Stimulated activated CD8-positive, alpha-beta memory T cell treated with anti-CD3 and anti-CD28 coated beads, Interleukin-12 subunit alpha, Interleukin-12 subunit beta, amount 100 ng/mL, for 1 hour (primary cell): Measurements from ENCODE around the gene AK8.
"Not testable (repeated sequence)": the region's sequence is repeated elsewhere in the genome, so short reads cannot be mapped to it uniquely, and the experiment has no call there.

Experiments used
- DNase-seq: peaks from one replicate; pipeline ENCODE4 v3.0.0-alpha.2; 2020; ENCODE audit warnings: low read depth

Gene AK8

GRCh38 chr9:132742821-132743311 lies 135.2 kb downstream of the AK8 start:
- DNase-seq = no peak

- DNase-seq = no peak
These were observed 137.4 kb downstream of the AK8 start for GRCh38 chr9:132740526-132741309.

DNA sequence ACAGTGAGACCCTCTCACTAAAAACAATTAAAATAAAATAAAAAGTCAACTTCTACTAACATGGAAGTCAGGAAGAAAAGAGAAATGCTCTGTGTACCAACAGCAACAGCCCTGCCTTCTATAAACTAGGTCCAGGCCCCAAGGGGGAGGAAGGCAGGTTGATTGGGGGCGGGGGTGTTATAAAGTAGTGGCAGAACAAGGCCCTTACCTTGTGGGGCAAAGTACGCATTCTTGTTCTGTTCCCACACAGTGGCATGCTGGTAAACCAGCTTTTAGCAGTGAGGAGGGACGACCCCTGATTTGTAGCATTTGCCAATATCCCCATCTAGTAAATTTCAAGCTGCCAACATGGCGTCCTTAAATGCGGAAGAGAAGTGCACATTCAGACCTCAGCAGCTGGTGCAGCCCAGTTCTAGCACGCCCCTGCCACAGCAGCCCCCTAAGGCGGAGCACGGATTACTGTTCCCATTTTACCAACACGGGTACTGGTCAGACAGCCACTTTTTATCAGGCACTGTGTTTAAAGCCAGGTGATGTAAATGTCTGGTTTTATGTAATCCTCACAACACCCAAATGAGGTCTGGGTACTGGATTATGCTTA lies 138.3 kb downstream of the AK8 start:
- no peak for DNase-seq

DNA sequence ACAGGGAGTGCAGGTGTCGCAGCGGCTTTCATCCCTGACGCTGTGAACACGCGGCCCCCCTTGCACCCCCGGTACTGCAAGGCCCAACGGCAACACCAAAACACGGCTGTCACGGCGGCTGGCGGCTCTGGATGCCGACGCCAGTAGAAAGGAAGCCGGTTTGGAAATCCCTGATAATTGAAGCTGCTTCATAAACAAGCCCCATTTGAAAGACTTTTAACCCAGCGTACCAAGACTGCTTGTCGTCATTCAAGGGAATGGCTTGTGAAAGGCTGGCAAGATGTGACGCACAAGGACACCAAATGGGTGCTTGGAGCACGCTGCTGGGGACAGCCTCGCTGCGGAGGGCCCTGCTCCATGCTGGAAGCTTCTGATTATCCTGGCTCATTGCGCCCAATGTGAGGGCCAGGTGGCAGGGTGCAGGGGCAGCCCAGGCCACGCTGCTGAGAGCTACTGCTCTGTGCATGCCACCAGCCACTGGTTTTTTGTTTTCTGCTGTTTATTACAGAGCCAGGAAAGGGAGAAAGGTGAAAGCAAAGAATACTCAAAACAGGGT lies 144.7 kb downstream of the AK8 start:
- no peak for DNase-seq

DNA sequence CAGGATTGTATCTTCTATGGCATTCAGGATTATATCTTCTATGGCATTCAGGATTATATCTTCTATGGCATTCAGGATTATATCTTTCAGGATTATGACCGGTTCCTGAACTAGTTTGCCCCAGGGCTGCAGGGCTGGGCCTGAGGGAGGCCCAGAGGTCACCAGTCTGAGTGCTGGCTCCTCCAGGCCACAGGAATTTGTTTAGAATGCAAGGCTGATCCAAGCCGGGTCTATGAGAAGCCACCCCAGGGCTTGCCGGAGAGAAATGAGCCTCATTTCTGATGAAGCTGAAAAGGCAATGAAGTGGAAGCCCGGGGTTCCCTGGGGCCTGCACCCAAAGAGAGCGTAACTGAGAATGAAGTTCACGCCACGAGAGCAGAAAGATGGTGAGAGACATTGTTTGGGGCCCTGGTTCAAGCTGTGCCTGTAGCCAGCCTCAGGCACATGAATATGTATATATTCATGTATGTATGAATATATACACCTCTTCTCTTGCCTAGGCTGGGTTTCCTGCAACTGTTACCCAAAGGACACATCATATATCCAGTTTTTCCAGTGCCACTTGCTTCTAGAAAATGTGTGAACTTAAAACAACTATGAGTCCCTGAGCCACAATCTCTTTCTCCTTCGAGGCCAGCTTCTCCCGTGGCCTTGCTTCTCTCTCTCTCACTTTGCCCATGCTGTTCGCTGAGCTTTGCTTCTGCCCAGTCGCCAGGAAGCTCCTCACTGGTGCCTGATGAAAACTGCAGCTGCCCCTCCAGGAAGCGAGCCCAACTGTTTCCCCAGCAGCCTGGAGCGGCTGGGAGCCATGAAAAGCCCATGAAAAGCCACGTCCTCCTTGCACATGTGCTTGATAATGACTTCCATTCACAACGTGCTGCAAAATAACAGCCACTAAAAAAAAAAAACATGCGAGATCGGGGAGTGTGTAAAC lies 145.5 kb downstream of the AK8 start:
- DNase-seq = no peak

DNA sequence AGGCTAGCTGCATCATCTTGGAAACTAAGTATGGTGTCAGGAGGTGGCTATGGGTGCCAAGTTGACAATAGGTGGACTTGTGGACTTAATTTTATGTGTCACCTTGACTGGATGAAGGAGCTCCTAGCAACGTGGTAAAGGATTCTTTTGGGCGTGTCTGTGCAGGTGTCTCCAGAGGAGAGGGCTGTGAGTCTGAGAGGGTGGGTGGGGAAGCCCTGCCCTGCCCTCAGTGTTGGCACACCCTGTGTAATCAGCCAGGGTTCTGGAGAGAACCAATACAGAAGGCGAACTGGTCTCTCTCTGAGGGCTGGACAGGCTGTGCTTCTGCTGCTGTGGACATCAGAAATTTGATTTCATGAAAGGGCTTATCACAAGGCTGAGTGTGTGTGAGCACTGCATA lies 146.9 kb downstream of the AK8 start:
- no peak for DNase-seq

DNA sequence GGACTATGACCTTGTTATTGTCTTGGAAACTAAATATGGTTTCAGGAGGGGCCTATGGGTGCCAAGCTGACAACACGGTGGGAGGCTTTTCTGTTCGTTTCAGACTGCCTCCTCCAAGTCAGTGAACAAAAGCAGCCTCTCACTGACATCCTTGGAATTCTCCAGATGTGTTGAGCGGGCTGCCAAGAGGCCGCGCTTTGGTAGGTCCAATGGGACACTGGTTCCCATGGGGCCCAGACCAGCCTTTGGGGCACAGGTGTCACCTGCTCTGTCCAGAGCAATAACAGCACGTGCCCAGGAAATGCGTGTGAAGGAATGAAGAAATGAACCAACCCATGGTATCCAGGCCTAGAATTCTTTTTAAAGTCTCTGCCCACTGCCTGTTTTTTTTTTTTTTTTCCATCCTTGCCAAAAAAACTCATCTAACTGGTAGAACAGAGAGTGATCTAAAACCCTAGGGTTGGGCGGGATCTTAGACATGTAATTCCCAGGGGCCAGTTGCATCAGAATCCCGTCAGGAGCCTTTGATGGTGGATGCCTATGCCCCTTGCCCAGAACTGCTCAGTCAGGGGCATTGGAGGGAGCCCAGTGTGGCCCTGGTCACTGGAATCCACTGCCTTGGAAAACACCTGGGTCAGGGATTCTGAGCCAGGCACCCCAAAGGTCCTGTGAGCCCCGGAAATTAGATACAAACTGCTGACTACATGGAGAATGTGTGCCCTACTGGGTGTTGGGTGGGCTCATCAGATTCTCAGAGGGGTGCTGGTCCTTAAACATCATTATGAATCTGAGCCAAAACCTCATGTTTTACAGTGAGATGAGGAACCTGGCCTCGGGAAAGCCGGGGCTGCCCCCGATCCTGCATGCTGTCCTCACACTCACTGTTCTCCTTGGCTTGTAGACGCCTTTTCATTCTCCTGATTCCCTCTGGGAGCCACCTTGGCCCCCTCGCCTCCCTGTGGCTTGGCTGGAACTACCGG lies 147.7 kb downstream of the AK8 start:
- no peak for DNase-seq

GRCh38 chr9:132729235-132729890 lies 148.7 kb downstream of the AK8 start:
- no peak for DNase-seq

DNA sequence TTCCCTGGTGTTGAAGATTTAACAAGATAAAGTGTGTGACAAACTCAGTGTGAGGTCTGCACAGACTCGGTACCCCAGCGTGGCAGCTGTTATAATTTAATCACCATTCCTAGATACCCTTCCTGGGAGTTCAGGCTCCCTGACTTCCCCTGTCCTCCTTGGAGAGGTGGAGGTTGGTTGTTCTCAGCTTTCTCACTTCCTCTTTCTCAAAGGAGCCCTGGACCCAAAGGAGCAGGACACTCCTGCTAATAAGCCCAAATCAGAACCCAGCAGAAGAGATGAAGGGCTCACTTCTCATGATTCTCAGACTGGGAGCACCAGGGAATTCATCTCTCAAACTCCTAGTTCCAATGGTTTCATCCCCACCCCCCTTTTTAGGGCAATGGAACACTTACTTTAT lies 149.6 kb downstream of the AK8 start:
- DNase-seq = no peak

DNA sequence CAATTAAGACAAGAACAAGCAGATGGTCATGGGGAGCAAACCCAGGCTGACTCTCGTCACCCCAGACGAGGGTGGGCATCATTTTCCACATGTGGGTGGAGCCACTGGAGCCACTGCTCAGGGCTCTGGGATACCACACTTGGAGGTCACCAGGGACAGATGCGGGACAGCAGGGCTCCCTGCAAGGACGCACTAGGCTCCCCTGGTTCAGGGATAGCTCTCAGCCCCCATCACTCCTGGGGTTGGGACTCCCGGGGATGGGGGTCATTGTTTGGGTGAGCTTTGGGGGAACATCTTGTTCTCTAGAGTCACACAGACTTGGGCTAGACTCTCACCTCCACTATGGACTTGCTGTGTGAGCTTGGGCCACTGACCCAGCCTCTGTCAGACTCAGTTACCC lies 150.0 kb downstream of the AK8 start:
- DNase-seq = no peak

DNA sequence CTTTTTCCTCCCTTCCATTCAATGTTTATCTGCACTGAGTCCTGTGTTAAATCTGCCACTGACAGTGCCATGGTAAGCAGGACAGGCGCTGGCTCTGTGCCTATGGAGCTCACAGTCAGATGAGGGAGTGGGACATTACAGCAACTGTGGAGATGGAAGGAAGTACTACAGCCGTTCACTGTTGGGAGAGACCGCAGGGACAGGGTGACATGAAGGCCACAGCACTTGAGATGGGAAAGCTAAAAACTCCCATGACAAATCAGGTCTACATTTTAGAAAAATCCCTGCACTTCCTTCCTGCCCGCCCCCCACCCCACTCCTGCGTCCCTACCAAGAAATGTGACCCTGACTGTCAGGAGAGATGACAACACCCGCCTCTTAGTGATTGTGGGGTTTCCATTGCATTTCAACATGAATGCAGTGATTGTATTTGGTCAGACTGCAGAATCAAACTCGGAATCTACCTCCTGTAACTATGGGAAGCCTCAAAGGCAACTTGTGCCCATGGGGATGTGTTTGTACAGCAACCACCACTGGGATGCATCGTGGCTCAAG lies 151.4 kb downstream of the AK8 start:
- DNase-seq = no peak

GRCh38 chr9:132725306-132725705 lies 152.8 kb downstream of the AK8 start:
- DNase-seq = no peak

GRCh38 chr9:132723809-132724208 lies 154.3 kb downstream of the AK8 start:
- no peak for DNase-seq

- DNase-seq = no peak
These were observed 155.5 kb downstream of the AK8 start for GRCh38 chr9:132722564-132723065.

- no peak for DNase-seq
These were observed 156.4 kb downstream of the AK8 start for GRCh38 chr9:132721661-132722060.

DNA sequence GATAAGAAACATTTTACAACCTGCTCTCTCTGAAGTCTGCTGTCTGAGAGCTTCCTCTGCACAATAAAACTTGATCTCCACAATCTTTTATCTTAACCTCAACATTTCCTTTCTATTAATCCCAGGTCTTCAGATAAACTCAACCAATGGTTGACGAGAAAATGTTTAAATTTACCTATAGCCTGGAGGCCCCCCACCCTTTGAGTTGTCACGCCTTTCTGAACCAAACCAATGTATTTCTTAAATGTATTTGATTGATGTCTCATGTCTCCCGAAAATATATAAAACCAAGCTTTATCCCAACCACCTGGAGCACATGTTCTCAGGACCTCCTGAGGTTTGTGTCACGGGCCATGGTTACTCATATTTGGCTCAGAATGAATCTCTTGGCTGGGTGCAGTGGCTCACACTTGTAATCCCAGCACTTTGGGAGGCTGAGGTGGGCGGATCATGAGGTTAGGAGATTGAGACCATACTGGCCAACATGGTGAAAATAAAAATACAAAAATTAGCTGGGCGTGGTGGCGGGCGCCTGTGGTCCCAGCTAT lies 159.6 kb downstream of the AK8 start:
- DNase-seq = not testable (repeated sequence)

DNA sequence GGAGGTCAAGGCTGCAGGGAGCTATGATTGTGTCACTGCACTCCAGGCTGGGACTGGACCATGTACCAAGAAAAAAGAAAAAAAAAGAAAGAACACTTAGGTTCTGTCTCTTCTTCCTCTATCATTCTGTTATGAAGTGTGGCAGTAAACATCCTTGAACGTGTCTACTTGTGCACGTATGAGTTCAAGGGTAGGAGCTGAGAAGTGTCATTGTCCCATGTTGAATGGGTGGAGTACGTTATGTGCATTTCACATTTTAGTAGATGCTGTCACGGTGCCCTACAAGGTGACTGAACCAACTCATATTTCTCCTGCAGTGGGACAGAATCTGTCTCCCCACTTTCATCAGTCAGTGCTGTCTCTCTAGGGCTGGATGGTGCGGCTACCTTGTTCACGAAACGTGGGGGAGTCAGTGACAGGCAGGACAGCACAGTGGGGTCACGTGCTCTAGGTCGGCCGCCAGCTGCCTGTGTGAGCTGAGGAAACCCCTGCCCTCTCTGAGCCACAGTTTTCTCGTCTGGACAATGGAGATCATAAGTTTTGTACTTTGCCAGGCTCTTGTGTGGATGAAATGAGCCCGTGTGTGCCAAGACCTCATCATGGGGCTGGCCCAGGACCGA lies 160.6 kb downstream of the AK8 start:
- no peak for DNase-seq

DNA sequence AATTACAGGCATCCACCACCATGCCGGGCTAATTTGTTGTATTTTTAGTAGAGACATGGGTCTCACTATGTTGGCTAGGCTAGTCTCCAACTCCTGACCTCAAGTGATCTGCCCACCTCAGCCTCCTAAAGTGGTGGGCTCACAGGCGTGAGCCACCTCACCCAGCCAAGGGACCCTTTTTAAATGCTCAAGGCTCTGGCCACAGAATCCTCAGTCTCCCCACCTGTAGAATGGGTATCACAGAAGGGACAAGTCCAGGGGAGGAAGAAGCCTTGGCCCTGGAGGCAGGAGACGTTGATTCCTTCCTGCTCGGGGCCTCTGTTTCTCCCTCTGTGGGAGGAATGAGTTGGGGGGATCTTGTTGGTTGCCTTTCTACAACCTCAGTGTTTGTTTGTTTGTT lies 162.1 kb downstream of the AK8 start:
- no peak for DNase-seq

- no peak for DNase-seq
These were observed 165.3 kb downstream of the AK8 start for GRCh38 chr9:132712753-132713152.
